Activated CD4-positive, CD25-positive, alpha-beta regulatory T cell treated with anti-CD3 and anti-CD28 coated beads, Interleukin-2, amount 50 U/mL, for 72 hours (primary cell): ENCODE results near the gene EML6.

Source experiments
- DNase-seq: peaks from one replicate; pipeline ENCODE4 v3.0.0; 2021

Gene EML6

DNA sequence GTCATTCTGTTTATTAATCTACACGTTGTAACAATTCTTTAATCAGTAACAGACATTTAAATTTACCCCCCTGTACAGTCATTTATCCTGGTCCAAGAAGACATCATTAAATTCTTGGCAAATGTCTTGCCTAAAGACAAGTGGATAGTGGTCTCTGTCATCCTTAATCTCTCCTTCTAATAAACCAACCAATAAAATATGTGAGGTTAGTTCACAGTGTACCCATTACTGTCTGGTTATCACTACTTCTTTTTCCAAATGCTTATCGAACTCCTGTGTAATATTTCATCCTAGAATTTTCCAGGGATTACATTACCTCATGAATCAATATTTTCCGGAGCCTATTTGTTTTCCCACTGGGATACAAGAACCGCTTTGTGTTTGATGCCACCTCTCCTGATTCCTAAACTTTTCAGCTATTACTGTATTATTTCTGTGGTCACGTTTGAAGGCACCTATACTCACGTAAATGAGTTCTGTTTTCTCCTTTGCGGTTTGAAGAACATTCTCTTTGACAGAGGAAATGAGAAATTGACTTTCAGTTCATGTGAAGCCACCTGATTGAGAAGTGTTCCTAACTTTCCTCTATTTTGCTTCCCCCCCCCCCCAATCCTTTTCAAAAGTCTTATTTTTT is 195.3 kb downstream of the EML6 start:
- no peak for DNase-seq

DNA sequence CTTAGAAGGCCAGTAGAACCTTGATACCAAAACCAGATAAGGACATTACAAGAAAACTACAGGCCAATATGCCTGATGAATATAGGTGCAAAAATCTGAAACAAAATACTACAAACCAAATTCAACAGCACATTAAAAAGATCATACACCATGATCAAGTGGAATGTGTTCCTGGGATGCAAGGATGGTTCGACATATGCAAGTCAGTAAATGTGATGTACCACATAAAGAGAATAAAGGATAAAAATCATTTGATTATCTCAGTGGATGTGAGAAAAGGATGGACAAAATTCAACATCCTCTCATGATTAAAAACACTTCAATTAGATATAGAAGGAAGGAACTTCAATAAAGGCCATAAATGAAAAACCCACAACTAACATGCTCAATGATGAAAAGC is 197.2 kb downstream of the EML6 start:
- DNase-seq, result no peak

DNA sequence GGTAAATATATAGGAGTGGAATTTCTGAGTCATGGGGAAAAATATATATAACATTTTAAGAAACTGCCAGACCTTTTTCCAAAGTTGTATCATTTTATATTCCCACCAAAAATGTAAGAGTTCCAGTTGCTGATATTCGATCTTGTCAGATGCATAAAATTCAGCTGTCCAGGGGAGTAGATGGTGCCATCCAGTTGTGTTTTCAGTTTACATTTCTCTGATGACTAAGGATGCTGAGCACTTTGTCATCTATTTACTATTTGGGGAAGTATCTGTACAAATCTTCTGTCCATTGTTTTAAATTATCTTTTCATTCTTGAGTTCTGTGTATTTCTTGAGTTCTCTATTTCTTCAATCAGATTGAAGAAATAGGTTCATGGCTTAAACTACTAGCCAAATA is 200.7 kb downstream of the EML6 start:
- DNase-seq, result no peak

DNA sequence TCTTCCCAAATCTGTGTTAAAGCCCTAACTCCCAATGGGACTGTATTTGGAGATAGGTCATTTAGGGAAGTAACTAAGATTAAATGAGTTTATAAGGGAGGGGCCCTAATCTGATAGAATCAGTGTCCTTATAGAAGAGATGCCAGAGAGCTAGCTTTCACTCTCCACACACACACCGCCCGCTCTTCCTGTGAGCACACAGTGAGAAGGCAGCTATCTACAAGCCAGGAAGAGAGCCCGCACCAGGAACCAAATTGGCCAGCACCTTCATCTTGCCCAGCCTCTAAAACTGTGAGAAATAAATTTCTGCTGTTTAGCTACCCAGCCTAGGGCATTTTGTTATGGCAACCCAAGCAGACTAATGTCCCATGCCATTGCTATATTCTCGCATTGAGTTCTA is 201.6 kb downstream of the EML6 start:
- no peak for DNase-seq

DNA sequence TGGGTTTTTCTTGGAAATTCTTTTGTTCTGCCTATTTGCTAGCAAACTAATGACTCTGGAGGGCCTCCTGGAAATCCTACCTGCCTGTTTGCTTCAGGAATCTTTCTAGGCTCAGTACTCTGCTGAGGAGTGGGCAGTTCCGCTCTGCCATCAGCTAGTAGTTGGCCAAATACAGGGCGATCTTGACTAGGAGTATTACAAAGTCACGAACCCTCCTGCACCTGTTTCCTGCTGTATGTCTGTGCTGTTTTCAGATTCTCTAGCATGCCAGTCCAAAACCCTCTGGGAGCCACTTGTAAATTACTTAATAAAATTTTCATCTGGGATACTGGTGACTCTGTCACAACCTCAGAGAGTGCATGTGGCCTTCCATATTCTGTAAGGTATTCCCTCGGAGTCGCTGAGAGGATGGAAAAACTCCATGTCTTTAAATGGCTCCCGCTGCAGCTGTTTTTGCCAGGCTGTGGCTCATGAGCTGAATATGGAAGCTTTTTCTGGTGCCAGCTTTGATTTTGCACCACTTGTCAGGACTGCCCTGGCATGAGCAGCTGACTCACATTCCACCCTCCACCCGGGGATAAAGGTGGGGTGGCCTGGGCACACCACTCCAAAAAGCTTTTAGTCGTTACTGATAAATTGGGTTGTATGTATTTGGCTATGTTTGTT is 203.8 kb downstream of the EML6 start:
- DNase-seq, result no peak

DNA sequence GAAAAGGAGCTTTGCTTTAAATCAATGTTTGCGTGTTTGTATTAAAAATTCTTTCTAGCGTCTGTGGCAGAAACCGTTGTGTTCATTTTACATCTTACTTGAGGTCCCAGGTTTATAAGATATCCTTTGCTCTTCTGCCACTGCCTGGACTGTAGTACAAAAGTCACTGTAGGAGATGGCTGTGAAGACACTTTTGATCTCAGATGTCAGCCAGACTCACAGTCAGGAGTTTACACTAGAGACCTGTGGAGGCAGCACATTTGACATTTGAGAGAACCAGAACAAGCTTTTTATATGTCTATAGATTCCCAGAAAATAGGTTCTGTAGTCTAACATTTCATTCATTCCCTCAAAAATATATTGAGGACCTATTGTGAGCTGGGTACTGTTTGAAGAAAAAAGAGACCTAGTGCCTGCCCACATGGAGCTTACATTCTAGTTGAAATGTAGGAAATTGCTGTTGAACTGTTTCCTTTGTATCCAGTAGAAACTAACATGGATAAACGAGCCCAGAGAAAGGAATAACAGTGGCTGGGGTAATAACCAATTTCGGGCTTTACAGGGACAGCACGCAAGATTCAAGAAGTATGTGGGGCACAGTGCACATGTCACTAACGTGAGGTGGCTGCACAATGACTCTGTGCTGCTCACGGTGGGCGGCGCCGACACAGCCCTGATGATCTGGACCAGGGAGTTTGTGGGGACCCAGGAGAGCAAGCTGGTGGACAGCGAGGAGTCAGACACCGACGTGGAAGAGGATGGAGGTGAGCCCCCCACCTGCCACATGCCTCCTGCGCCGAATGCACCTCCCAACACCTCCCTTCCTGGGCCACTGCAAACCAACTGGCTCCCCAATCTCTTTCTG is 204.5 kb downstream of the EML6 start:
- no peak for DNase-seq

DNA sequence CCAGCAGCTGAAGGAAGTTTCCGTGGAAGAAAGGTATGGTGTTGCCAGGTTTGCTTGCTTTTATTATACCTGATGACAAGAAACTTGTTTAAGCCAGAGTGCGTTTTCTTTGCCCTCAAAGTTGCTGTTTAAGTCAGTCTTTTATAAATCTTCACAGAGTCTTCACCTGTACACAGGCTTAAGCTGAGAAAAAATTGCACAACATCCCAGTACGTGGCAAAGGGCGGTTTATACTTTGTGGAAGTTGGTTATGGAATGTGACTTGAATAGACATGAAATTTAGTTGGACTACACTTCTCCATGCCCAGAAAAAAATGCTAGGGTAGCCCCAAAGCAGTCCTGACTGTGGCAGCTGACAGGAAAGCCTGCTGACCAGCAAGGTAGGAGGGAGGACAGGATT is 205.3 kb downstream of the EML6 start:
- no peak for DNase-seq

DNA sequence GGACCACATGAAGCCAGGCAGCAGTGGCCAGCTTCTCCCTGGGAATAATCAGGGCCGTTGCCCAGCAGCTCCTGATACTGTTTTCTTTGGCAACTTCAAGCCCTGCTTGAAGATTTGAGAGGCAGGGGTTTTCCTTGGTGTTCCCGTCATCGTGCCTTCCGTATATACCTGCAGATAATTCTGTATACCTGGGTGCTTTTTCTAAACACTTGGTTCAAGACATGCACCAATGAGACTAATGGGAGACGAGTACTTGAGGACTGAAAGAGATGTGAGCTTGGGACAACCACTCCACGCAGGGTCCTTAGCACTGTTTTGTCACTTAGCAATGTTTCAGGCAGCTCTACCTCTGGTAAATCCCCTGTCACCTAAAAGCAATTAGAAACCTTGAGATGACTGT is 208.0 kb downstream of the EML6 start:
- DNase-seq, result no peak

DNA sequence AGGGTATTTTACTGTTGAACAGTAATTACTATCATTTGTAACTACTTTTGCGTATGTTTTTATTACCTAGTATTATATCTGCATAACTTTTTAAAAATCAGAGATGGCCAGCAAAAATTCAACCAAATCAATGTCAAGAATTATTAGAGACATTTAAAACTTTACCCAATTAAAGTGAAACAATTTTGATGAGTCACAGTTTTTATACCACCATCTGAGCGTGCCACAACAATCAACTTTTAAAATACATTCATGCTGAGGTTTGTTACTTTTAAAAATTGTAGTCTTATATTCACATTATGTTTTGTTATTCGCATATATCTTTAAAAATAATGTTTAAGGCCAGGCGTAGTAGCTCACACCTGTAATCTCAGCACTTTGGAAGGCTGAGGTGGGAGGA is 211.9 kb downstream of the EML6 start:
- DNase-seq, result no peak

DNA sequence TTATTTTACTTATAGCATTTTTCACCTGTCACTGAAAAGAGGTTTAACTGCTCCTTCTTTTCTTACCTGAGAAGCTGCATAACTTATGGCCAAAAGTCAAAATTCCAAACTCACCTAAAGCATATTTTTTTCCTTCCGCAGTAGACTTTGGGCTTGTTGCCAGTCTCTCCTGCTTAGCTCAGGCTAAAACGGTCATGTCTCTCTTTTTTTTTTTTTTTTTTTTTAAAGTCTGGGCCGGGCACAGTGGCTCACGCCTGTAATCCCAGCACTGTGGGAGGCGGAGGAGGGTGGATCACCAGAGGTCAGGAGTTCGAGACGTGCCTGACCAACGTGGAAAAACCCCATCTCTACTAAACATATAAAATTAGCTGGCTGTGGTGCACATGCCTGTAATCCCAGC is 213.3 kb downstream of the EML6 start:
- DNase-seq, result no peak

DNA sequence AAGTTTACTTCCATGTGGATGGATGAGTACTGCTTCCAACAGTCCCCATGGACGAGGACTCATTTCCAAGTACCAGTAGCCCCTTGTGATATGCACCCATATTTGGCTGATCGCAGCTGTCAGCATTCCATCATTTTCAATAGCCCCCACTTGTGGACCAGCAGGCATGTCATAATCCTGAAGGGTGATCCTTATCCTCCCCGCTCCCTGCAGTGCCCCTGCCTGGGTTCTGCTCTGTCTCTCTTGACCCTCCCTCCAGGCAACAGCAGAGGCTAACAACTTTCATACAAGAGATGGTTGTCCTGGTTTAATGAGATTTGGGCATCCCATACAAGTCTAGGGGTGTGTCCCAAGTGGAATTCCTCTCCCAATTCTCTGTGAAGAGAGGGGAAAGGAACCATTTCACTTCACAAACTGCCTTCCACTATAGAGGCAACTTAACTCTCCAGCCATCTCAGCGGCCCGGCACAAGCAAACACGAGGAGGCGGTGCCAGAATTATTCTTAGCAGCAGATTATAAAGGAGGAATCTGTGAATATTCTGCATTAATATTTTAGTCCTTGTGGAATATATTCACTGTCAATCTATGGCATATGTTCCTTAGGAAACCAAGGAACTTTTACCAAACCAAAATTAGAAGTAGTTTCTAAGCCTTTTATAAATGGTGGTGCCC is 216.1 kb downstream of the EML6 start:
- no peak for DNase-seq

DNA sequence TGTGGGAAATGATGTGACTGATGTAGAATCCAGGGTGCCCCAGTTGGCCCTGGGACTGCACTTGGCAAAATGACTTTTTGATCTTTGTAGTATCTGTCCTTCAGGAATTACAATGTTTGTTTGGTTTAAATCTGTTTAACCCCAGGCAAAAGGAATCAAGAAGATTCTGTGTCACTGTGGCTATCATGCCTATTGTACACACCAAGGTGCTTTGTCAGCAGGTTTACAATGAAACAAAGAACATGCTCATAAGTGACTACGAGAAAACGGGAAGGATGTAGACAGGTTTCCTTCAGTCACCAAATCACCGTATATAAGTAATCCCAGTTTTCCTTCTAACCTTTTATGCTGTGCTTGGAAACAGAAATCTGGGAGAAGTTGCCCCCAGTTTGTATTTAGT is 217.3 kb downstream of the EML6 start:
- DNase-seq, result no peak

DNA sequence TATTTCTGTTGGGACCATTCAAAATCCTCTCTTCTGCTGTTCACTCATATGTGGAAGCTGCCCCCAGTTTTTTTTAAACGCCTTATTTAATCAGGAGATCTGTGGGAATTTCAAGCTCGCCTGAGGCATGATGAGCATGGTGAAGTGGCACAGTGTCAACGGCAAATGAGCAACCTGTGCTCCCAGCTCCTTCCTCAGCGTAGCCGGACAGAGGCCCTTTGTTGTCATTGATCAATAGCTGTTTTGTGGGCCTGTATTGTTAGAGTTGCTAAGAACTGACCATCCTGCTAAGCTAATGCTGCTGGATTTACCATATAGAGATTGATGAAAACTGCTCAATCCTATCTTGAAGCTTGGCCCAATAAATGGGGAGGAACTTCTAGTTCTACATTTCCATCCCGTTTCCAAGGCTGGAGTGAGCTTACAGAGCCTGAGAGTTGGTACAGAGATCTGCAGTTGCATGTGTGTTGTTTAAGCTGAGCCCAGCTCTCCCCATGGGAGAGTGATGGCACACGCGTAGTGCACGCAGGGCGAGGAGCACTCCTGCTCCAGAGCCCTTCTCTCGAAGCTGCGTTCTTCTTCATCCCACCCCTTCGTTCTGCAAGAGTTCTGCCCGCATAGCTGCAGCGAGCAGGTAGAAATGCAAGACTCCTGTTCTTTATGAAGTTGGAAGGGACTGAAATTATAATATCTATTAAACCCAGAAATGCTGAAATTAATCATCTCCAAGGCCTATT is 218.0 kb downstream of the EML6 start:
- DNase-seq, result no peak

DNA sequence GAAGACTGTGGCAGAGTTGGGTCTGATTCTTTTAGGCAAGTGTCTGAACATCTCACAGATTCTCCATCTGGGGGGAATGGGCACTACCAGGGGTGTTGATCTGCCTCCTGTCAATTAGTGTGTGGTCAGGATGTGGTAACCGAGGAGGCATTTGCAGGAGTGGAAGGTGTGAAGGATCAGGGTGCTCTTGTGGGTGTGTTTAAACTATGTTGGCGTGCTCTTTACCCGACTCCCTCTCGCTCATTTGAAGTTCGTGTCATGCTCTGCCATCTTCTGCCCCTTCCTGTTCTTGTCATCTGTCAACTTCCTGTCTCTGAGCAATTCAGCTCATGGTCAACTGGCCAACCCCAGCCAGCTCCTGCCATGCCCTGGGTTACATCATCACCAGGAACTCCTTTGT is 218.9 kb downstream of the EML6 start:
- DNase-seq, result no peak

DNA sequence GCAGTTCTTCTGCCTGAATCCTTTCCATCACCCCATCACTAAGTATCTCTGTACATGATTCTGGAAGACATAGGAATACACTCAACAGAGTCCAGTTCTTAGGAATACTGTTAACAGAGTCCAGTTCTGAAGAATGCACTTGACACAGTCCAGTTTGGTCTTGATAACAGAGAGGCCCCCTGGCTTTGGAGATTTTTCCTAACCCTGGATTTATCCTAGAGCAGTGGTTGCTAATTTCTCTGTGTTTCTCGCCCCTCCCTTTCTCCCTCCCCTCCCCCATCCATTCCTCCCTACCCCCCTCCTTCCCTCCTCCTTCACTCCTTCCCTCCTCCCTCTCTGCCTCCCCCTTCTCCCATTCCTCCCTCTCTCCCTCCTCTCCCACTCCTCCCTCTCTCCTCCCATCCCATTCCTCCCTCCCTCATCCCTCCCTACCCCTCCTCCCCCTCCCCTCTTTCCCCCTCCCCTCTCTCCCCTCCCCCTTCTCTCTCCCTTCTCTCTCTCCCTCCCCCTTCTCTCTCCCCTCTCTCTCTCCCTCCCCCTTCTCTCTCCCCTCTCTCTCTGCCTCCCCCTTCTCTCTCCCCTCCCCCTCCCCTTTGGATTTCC is 221.4 kb downstream of the EML6 start:
- no peak for DNase-seq

DNA sequence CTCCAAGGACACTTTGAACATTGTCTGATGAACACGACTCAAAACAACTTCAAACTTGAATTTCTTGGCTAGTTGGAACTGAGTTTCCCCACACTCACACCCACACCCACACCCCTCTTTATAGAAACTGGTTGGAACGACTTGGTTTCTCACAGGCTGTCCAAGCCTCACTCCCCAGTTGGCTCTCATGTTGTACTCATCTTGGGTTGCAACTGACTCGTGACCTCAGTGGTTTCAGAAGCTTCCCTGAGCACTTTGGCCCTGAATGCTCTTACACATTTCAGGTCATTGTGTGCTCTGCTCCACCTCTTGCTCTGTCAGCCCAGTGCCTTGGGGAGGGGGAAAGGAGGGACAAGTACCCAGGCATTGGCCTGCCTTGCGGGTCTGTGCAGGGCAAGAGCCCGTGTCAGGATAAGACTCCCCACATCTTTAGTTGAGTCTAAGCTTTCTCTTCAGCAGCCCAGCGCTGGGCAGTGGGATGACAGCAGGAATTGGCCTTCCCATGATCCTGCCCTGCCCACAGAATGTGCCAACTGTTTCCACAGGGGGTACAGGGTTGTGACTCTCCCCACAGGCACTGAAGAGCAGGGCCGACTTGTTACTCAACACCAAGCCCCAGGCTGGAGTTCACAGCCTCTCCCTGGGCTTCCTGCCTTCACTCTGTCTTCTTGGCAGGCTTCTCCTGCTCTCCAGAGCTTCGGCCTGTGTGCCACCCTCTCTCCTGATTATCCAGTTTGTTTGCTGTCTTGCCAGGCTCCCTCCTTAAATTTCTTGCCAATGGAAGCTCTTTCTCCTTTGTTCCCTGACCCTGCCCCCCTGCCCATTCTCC is 222.1 kb downstream of the EML6 start:
- DNase-seq, result no peak

DNA sequence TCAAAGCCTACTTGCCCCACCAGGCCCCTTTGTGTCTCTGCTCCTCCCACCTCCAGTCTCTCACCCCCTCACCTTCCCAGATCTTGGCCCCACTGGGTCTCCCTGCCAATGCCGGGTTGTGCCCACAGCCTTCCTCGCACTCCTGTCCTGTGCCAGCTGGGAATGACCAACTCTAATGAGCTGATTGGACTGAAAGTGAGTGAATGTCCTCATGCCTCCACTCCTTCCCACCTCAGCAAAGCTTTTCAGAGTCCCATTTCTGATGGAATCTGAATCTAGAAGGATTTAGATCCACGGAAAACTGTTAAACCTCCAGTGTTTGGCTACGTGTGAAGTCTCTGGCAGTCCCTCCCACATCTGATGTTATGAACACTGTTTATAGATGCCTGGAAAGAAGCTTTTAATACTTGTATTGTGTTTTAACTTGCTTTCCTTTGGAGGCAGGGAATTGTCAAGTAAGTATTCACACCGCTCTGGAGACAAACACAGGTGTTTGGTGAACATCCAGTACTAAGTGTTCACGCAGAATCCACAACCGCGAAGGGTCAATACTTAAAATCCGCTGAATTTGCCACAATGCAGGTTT is 222.9 kb downstream of the EML6 start:
- DNase-seq, result no peak

DNA sequence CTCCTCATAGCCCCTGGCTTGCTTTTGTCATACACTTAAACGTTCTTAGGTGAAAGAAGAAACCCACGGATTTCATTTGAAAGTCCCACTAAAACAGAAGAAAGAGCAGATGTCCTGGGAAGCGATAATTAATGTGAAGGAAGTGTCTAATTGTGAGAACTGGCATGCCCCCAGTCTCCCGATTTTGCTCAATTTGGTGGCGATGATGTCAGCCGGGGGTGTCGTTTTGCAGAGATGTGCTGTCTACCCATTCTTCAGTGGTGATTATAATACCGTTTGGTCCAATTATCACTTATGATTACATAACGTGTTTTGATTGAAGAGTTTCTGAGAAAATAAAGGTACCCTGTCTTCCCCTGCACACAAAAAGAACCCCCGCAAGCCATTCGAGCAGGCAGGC is 223.7 kb downstream of the EML6 start:
- no peak for DNase-seq

DNA sequence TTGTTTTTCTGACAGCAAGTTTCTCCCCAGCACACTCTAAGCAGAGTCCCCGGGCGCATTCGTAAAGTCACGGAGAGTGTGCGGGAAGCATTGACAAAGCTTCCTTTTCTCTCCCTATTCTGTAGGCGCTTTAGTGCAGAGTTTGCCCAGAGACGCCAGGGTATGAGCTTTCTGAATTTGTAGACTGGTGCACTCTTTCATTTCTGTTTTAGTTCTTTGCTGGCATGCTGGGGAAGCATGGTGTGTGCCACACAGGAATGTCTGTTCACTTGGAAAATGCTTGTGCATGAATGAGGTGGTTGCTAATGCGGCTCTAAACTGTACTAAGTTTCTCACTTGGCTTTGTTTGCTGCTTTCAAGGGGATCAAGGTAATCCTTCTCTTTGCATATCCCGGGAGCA is 224.2 kb downstream of the EML6 start:
- DNase-seq, result no peak

DNA sequence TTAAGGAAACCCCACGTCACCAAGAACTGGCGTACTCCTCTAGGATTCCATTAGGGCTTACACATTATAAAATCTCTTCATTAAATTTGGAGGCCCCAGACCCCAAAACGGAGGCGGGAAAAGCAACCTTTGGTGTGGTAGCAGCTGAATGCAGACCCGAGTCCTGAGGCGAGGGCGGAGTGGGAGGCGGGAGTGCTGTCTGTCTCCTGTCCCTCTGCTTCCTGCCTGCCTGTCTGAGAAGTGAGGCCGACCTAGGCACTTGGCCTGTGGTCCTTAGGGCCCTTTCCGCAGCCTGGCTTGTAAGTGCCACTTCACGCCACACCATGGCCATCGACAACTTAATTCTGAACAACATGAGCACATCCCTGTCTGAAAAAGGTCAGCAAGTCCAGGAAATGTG is 224.7 kb downstream of the EML6 start:
- no peak for DNase-seq

DNA sequence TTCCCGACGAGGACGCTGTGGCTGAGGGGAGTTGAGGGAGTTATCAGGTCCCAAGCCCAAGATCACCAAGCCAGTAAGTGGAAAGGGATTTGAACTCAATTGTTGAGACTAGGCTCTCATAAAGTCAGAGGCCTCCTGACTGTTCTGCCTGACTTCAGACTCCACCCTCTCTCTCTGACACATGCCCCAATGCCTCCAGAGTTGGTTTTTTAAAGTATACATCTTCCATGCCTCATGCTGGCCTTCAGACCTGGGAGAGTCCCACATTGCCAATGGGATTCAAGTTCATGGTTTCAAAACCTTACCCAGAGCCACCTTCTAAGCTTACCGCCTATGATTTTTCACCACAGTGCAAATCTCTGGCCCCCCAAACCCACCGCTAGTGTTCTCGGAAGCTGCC is 226.0 kb downstream of the EML6 start:
- DNase-seq, result no peak
